Measurements from ENCODE around the gene NFIX. TPM values are rescaled to one million over a fixed set of nuclear protein-coding genes. Genes with fewer than 3 reads are reported as not detected.

Gene NFIX
- total and polyA plus RNA-seq, 2 donors (not counting 1 experiment from before 2014, with no cell fraction given), result 0.69 to 5.6 TPM

DNA sequence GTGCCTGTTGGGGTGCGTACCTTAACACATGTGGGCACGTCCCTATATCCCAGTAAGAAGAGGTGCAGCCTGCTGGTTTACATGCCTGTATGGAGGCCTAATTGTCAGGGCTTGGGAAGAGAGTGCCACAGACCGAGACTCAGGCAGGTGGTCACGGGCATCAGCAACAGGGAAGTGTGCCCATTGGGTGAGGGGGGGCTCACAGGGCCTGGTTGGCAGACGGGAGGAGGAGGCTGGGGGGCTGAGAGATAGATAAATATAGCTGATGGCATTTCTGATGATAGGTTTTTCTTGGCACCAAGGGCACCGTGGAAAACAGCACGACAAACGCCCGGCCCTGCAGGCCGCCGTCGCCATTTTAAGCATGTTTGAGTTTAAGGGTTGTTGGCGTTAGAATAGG is 37.6 kb downstream of the NFIX start:
- H3K9ac ChIP-seq (ENCODE audit: low read length), result no peak overlapping the region
- no peak overlapping the region for H3K4me3 ChIP-seq (ENCODE audit: control extremely low read depth in 1 of 5, extremely low read depth in 1 of 5, insufficient read depth in 1 of 5, low read depth in 2 of 5, low read length in 4 of 5)
- no peak for DNase-seq
- H3K27me3 Mint-ChIP-seq, result peaks cover 23% of the 10 kb centered on the region
- H3K79me2 ChIP-seq (ENCODE audit: control insufficient read depth, insufficient read depth, low read length), result no peaks in the 10 kb centered on the region
- no peaks in the 10 kb centered on the region for H4K20me1 ChIP-seq (ENCODE audit: control insufficient read depth, insufficient read depth, low read length, poor library complexity, severe bottlenecking)
- H3K27me3 ChIP-seq (replicated peaks in 1 of 4; ENCODE audit: control extremely low read depth in 1 of 4, control insufficient read depth in 3 of 4, insufficient read depth in 4 of 4, low read length in 3 of 4), result peaks cover 0 to 10% (median 4%) of the 10 kb centered on the region in 4 experiments
- no peak overlapping the region for H3K27ac Mint-ChIP-seq
- ATAC-seq (ENCODE audit: low read depth), result no peak
- no peaks in the 10 kb centered on the region for H3K36me3 ChIP-seq (replicated peaks in 1 of 2; ENCODE audit: control extremely low read depth in 1 of 2, control insufficient read depth in 1 of 2, extremely low read depth in 1 of 2, insufficient read depth in 2 of 2, low read length in 1 of 2)
- WGBS (ENCODE audit: insufficient coverage), result 93% methylated on average over 13 of the region's 13 CpGs
- ChIA-PET POLR2A (no interaction called here), CTCF (interaction anchor here (0.6 to 3.6 kb wide), 9 partner anchors 8 to 171 kb away, joined by 3 to 25 read pairs (median 6); no protein-coding TSS in a partner anchor)
- intact Hi-C loops (cut with micrococcal nuclease), result loop anchor here (5.0 kb wide), 1 partner anchor 59 kb away; no protein-coding TSS in a partner anchor
- H3K27ac ChIP-seq (ENCODE audit: low read length in 2 of 2), result no peak overlapping the region
- no peak overlapping the region for H2AFZ ChIP-seq (ENCODE audit: insufficient read depth, low read depth, low read length, poor library complexity, severe bottlenecking)
- no peaks in the 10 kb centered on the region for H3K4me1 ChIP-seq (ENCODE audit: control insufficient read depth in 2 of 2, insufficient read depth in 2 of 2, low read length in 2 of 2)
- no peak for TF ChIP-seq EZH2 (IDR thresholded peaks at IDR 0.05; ENCODE audit: borderline replicate concordance, insufficient read depth, low read depth, low read length, poor library complexity, severe bottlenecking)
- TF ChIP-seq, protein P1, sequence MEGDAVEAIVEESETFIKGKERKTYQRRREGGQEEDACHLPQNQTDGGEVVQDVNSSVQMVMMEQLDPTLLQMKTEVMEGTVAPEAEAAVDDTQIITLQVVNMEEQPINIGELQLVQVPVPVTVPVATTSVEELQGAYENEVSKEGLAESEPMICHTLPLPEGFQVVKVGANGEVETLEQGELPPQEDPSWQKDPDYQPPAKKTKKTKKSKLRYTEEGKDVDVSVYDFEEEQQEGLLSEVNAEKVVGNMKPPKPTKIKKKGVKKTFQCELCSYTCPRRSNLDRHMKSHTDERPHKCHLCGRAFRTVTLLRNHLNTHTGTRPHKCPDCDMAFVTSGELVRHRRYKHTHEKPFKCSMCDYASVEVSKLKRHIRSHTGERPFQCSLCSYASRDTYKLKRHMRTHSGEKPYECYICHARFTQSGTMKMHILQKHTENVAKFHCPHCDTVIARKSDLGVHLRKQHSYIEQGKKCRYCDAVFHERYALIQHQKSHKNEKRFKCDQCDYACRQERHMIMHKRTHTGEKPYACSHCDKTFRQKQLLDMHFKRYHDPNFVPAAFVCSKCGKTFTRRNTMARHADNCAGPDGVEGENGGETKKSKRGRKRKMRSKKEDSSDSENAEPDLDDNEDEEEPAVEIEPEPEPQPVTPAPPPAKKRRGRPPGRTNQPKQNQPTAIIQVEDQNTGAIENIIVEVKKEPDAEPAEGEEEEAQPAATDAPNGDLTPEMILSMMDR (IDR thresholded peaks at IDR 0.05), result no peak
- peaks cover 1% of the 10 kb centered on the region for H3K4me1 Mint-ChIP-seq
- no peak overlapping the region for H3K4me2 ChIP-seq (replicated peaks; ENCODE audit: low read depth, low read length, poor library complexity, severe bottlenecking)
- no peaks in the 10 kb centered on the region for H3K9me3 ChIP-seq (ENCODE audit: control extremely low read depth in 1 of 3, control insufficient read depth in 2 of 3, insufficient read depth in 1 of 3, low read length in 2 of 3)
- H3K4me3 Mint-ChIP-seq, result no peak overlapping the region
- no peaks in the 10 kb centered on the region for H3K9me3 Mint-ChIP-seq (ENCODE audit: insufficient read depth)

DNA sequence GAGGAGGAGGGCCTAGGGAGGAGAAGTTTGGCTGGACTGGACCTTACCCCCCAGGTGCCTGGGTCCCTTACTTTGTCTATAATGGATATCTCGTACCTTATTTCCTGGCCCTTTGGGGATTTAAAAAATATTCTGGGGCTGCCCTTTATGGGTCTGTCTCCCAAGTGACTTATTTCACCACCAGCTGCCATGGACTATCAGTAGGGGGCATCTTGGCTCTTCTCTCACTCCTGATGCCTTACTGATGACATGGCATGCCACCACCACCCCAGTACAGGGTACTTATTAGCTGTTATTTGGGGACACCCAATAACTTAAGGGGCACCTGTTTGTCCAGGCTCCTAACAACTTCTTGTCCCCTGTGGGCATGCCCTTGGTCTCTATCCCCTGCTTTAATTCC is 38.0 kb downstream of the NFIX start:
- Mint-ChIP-seq H3K4me1 (peaks cover 1% of the 10 kb centered on the region), H3K27ac (no peak overlapping the region), H3K4me3 (no peak overlapping the region), H3K9me3 (ENCODE audit: insufficient read depth) (no peaks in the 10 kb centered on the region), H3K27me3 (peaks cover 23% of the 10 kb centered on the region)
- Histone ChIP-seq H3K27me3 (replicated peaks in 1 of 4; ENCODE audit: control extremely low read depth in 1 of 4, control insufficient read depth in 3 of 4, insufficient read depth in 4 of 4, low read length in 3 of 4) (peaks cover 0 to 10% (median 4%) of the 10 kb centered on the region in 4 experiments), H3K9me3 (ENCODE audit: control extremely low read depth in 1 of 3, control insufficient read depth in 2 of 3, insufficient read depth in 1 of 3, low read length in 2 of 3) (no peaks in the 10 kb centered on the region), H3K4me3 (ENCODE audit: control extremely low read depth in 1 of 5, extremely low read depth in 1 of 5, insufficient read depth in 1 of 5, low read depth in 2 of 5, low read length in 4 of 5) (no peak overlapping the region), H3K27ac (ENCODE audit: low read length in 2 of 2) (no peak overlapping the region), H2AFZ (ENCODE audit: insufficient read depth, low read depth, low read length, poor library complexity, severe bottlenecking) (no peak overlapping the region), H3K4me1 (ENCODE audit: control insufficient read depth in 2 of 2, insufficient read depth in 2 of 2, low read length in 2 of 2) (no peaks in the 10 kb centered on the region), H3K4me2 (replicated peaks; ENCODE audit: low read depth, low read length, poor library complexity, severe bottlenecking) (no peak overlapping the region), H3K36me3 (replicated peaks in 1 of 2; ENCODE audit: control extremely low read depth in 1 of 2, control insufficient read depth in 1 of 2, extremely low read depth in 1 of 2, insufficient read depth in 2 of 2, low read length in 1 of 2) (no peaks in the 10 kb centered on the region), H3K9ac (ENCODE audit: low read length) (no peak overlapping the region), H3K79me2 (ENCODE audit: control insufficient read depth, insufficient read depth, low read length) (no peaks in the 10 kb centered on the region), H4K20me1 (ENCODE audit: control insufficient read depth, insufficient read depth, low read length, poor library complexity, severe bottlenecking) (no peaks in the 10 kb centered on the region)
- intact Hi-C loops (cut with micrococcal nuclease), result loop anchor here (5.0 kb wide), 1 partner anchor 59 kb away; no protein-coding TSS in a partner anchor
- no peak for DNase-seq
- TF ChIP-seq EZH2 (IDR thresholded peaks at IDR 0.05; ENCODE audit: borderline replicate concordance, insufficient read depth, low read depth, low read length, poor library complexity, severe bottlenecking), result no peak
- TF ChIP-seq, protein P1 (IDR thresholded peaks at IDR 0.05), result no peak
- ChIA-PET CTCF (interaction anchor here (0.6 to 3.6 kb wide), 15 partner anchors 9 to 172 kb away, joined by 3 to 25 read pairs (median 4); no protein-coding TSS in a partner anchor), POLR2A (interaction anchor here (0.5 to 0.7 kb wide), 3 partner anchors 56 to 1385 kb away, joined by 3 to 7 read pairs (median 4); no protein-coding TSS in a partner anchor)
- ATAC-seq (ENCODE audit: low read depth), result no peak
- WGBS (ENCODE audit: insufficient coverage), result no CpG with 5 or more reads among the region's 1 CpG
